ENCODE data around the gene LRRTM1.

Gene LRRTM1

DNA sequence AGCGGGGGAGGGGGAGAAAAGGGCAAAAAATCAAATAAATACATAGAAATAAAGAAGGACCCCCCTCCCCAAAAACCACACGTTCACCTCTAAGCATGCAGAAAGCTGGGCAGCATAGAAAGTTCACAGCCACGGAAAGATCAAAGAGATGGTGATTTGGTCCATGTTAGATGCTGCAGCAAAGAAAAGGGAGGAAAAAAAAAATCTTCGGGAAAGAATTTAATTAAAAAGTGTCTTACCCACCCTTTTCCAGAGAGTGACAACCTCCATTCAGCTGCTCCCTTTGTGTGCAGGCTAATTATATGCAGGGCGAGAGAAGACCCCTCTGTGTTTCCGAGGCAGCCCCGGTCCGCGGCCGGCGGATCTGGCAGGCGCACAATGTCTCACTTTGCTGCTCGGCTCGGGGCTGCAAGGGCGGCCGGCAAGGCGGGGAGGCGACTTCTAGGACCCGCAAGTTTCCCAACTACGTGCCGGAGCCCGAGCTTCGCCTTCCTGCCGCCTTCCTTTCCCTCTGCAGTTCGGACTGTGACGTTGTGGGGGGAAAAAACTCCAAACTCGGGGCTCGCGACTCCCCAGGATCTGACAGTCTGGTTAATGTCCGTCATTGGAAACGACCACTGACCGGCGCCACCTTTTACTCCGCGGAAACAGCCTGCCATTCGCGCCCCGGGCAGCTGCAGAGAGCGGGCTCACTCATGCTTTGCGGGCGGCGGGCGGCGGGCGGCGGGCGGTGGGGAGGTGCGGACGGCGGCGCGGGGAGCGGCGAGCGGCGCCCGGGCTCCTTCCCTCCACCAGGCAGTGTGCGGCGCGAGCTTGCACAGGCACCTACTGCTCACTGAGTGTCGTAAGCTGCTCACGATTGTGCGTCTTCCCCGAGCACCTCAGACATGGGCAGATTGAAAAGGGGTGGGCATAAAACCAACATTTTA lies at the start of gene LRRTM1:
LRRTM1 (minus strand) TSS at position 844 of the 929 bp plus-strand sequence. CDS start 933 bp downstream, outside the sequence.
- DNase-seq = peak; percentile 29

DNA sequence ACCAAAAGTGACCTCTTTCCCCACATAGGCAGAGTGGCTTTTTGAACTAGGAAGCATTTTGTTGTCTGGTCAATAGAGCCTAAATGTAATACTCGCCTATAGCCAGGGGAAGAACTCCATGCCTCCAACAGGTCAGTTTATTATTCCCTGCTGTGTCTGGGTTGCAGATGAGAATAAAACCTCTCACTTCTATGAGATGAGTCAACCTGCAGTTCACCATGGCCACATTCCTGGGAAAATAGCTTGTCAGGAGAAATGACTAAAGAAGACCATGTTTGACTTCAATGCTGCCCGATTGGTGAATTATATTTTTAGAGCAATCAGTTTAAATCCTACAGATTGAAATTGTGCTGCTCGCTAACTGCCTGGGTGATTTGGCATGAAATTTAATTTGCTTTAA lies 46.7 kb upstream of the LRRTM1 start:
- DNase-seq = no peak

GRCh38 chr2:80348953-80349352 lies 44.4 kb upstream of the LRRTM1 start:
- DNase-seq = no peak

- no peak for DNase-seq
These were observed 43.5 kb upstream of the LRRTM1 start for GRCh38 chr2:80348078-80348477.

DNA sequence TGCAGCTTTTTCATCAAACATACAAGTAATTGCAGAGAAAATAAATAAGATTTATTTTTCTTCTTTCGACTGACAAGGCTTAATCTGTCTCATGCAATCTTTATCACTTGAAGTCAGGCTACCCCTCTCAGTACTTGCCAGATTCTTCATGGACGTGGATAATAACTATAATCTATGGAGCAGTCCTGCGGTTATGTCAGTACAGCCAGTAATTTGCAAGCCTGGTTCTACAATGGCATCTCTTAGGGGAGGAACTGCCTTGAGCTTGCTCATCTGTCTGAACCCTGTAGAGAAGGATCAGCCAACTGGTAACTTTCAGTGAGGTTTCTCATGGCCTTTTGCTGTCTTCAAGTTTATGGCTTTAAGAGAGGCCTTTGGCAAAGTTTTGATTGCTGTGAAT lies 35.5 kb upstream of the LRRTM1 start:
- no peak for DNase-seq

DNA sequence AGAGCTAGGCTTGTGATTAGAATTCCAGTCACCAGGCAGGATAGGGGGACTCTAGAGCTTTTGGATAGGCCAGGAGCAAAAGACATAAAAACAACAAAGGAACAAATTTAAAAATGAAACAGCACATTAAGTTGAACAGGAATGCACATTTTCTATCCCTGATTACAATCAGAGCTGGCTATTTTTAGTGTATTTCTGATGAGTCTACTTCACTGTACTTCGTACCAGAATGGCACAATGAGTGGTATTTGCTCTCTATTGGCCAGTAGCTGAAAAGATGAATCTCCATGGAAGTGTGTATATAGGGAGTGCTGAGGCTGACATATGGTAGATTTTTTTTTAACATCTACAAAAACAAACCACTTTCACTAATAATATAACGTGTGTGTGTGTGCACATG lies 34.2 kb upstream of the LRRTM1 start:
- DNase-seq = no peak

DNA sequence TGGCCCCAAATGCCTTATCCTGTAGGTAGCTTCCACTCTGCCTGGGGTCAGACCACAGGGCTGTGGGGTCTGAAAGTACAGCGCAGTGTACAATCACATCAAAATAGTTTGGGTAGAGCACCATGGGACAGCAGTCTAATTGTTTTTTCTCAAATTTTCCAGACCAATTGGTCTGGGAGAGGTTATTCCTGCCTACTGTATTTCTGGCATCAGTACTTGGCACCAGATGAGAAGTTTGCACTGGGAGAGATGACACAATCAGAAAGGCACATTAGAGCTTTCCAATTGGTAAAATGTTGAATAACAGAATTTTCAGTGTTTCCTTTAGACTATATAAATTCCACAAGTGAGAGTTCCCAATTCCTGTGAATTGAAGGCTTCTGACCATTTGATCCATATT lies 30.9 kb upstream of the LRRTM1 start:
- no peak for DNase-seq

DNA sequence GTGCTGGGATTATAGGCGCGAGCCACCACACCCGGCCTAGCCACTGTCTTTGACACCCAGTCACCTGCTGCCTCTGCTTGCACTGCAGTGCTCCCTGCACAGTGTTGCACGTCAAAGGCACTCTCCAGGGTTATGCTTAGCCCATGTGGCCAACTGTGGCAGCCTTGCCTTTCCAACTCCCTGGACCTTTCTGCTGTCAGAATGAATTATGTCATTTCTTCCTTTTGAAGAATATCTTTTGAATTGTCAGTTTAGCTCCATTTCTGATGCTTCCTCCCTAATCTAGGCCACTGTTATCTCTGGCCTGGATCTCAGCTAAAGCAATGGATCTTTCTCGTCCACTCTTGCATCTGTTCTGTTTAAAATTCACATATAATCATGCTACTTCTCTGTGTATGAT lies 29.3 kb upstream of the LRRTM1 start:
- no peak for DNase-seq

- no peak for DNase-seq
These were observed 26.2 kb upstream of the LRRTM1 start for GRCh38 chr2:80330527-80331450.

DNA sequence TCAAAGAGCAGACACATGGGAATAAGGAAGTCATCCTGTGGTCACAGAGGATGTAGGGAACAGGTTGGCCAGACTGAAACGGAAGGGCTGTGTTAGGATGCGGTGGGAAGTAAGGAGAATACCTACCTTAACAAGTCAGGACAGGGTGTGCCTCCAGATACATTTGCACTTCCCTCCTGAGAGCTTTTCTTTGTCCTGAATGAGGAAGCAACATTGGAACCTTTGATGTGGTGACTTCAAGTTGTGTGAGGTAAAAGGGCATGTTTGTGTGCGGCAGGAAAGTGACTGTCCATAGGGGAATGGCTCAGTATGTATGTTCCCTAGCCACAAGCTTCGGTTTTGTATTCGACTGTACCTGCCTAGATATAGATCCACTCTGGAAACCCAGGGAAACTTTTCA lies 24.9 kb upstream of the LRRTM1 start:
- no peak for DNase-seq

DNA sequence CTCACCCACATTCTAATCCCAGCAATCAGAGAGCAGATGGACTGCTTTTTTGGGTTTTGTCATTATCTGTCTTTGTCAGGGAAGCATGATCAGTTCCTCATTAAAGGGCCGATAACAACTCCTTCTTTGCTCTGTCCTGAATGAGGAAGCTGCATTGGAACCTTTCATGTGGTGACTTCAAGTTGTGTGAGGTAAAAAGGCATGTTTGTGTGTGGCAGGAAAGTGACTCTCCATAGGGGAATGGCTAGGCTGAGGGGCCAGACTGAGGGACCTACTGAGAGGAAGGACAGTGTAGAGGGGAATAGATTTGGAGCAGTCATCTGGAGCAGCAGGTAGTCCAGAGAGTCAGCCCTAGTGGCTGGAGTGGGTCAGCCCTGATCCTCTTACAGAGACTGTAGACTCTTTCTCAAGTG lies 23.6 kb upstream of the LRRTM1 start:
- DNase-seq = peak; percentile 63

- no peak for DNase-seq
These were observed 22.3 kb upstream of the LRRTM1 start for GRCh38 chr2:80326861-80327260.

GRCh38 chr2:80326214-80326613 lies 21.7 kb upstream of the LRRTM1 start:
- DNase-seq = peak; percentile 65

DNA sequence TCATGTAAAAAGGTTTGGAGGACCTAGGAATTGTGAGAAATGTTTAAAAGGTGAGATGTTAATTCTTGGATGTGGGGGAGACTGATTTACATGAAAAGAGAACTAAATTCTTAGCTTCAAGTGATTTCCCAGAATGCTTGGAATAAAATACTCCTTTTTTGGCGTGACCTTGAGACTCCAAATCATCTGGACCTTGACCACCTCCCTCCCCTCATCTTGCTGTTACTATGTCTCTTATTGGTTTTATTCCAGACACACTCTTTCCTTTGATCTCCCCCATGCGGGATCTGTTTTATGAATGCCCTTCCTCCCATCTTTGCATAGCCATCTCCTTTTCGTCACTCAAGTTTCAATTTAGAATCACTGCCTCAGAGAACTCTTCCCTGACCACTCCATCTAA lies 20.0 kb upstream of the LRRTM1 start:
- DNase-seq = no peak

DNA sequence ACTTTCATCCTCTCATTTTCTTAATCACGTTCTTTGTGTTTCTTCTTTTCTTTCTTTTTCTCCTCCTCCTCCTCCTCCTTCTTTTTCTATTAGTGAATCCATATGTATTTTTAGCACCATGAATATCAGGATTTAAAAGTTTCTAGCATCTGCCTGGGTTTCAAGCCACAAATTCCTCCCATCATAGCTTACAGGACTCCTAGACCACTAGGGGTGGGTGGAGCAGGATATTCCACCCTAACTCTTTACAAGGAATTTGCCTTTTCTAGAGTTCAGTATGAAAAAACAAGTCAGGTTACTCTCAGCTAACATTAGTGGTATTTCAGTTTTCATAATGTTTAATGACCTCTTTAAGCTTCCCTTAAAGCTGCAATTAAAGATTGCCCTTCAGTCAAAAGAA lies 19.1 kb upstream of the LRRTM1 start:
- DNase-seq = no peak

DNA sequence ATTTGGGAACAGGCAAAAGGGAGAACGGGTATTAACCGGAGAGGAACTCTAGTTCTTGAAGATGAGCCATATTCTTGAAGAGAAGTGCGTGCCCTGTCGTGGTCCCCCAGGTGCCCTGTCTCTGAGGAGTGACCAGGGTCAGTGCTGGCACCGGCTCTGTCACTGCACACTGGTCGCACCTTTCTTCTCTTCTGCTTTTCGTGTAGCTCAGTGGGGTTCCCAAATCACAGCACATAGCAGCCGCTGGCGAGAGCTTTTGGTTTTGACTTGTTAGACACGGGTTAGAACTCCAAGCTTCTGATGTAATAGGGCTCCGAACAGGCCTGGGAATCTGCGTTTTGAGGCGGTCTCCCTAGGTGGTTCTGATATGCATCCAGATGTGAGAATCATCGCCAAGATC lies 18.4 kb upstream of the LRRTM1 start:
- DNase-seq = no peak

DNA sequence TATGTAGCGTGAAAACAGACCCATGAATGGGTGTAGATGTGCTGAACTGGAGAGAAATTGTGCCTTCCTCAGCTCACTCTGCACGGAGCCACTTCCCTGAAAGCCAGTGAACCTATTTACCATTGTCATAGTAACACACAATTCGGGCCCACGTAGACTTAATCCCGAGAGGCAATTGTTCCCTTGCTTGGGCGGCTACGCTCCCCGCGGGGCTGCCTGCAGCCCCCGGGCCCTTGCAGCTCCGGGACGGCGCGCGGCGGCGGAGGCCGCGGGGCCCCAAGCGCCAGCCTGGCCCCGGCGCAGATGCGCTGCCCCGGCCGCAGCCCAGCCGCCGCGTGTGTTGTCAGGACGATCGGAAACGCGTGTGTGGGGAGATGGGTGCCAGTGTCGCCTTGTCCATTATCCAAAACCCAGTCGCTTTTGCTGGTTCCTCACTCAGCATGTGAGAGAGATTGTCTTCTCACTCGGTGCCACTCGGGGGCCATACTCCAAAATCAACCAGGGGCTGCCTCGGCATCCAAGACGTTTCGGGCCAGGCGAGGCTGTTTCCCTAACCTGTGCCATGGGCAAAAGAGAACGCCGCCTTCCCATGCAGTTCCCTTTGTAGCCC lies 17.9 kb upstream of the LRRTM1 start:
- DNase-seq = peak; percentile 16

GRCh38 chr2:80312282-80312839 lies 7.8 kb upstream of the LRRTM1 start:
- no peak for DNase-seq

DNA sequence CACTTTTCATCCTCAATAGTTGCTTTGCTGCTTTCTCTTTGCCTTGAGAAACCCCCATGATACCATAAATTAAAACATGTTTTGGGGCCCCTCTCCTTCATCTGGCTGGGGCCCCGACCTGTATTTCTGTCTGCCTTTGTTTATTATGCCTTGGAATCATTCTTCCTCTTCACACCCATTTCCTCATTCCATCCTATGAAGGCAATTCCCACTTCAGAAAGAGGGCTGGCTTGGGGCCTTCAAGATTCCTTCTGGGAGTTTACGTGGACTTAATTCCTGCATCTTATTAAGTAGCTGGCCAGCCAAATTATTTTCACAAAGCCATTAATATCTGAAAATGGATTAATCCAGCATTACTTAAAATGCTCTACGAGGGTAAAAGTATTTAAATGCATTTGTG lies 6.8 kb upstream of the LRRTM1 start:
- DNase-seq = no peak

DNA sequence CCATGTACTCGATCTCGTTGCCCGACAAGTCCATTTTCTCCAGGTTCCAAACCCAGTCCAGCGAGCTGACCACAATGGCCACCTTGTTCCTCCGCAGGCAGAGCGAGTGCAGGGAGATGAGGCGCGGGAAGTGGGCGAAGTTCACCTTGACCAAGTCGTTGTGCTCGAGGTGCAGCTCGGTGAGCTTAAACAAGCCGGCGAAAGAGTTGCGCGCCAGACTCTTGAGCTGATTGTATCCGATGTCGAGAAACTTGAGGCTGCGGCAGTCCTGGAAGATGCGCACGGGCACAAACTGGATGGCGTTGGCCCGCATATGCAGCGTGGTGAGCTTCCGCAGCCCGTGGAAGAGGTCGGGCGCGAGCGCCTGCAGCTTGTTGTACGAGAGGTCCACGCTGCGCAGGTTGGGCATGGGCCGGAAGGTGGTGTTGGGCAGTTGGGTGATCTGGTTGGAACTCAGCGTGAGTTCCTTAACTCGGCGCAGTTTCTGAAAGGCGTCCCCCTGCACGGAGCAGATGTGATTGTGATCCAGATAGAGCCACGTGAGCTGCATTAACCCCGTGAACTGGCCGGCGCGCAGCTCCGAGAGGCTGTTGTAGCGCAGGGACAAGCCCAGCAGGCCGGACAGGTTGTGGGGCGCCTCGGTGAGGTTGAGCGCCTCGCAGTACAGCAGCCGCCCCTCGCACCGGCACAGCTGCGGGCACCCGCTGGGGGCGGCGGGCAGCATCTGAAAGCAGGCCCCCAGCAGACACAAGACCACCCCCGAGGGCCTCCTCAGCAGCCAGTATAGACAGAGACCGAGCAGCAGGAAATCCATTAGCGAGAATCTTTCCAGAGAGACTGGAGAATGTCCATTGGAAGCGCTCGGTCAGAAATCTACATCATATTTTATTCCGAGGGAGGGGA lies 1.3 kb downstream of the LRRTM1 start:
- DNase-seq = peak; percentile 20

GRCh38 chr2:80302314-80303005 lies 2.1 kb downstream of the LRRTM1 start:
- peak; percentile 9 for DNase-seq
